WTC11 (cell line): ENCODE results near the gene FAM114A1. TPM values are rescaled to one million over a fixed set of nuclear protein-coding genes. Genes with fewer than 3 reads are reported as not detected.

Experiments used
- ATAC-seq: fragments of 200-7000 bp; cut with Tn5 transposase; 2 replicates; pipeline ENCODE4 v1.10.0; 2021; ENCODE audit warnings: mild to moderate bottlenecking, moderate library complexity
- CTCF ChIA-PET: fragments of 300-600 bp; sonication (Branson Sonifier 250); formaldehyde crosslinking; loops from one replicate; lab custom pipeline; 2021; ENCODE audit warnings: antibody characterized with exemption; lab: Charles Lee
- POLR2A ChIA-PET: fragments of 350-600 bp; sonication (Branson Sonifier 250); formaldehyde crosslinking; loops from one replicate; lab custom pipeline; 2021; ENCODE audit warnings: antibody characterized with exemption; lab: Charles Lee
- DNase-seq: peaks from one replicate; pipeline ENCODE4 v3.0.0; 2021; ENCODE audit warnings: low spot score
- H3K27ac Mint-ChIP-seq: 2 replicates; pipeline ENCODE4 v1.8.0; 2021; ENCODE audit warnings: mixed read lengths
- H3K27me3 Mint-ChIP-seq: 2 replicates; pipeline ENCODE4 v1.8.0; 2021; ENCODE audit warnings: low read depth, mild to moderate bottlenecking, moderate library complexity, mixed read lengths
- H3K36me3 Mint-ChIP-seq: 2 replicates; pipeline ENCODE4 v1.8.0; 2021; ENCODE audit warnings: mixed read lengths
- H3K4me1 Mint-ChIP-seq: 2 replicates; pipeline ENCODE4 v1.8.0; 2022; ENCODE audit warnings: mixed read lengths
- H3K4me3 Mint-ChIP-seq: 2 replicates; pipeline ENCODE4 v1.8.0; 2021; ENCODE audit warnings: mild to moderate bottlenecking, moderate library complexity, mixed read lengths
- H3K9me3 Mint-ChIP-seq: 2 replicates; pipeline ENCODE4 v1.8.0; 2021; ENCODE audit warnings: mixed read lengths
- CBFB ChIP-seq: sonication (generic); formaldehyde crosslinking; IDR thresholded peaks from 2 replicates; pipeline ENCODE4 v1.8.1; 2022; ENCODE audit warnings: mild to moderate bottlenecking, low read depth, missing genetic modification reagents
- CREM ChIP-seq: sonication (generic); formaldehyde crosslinking; IDR thresholded peaks from 2 replicates; pipeline ENCODE4 v1.8.1; 2022; ENCODE audit warnings: mild to moderate bottlenecking, missing genetic modification reagents, moderate library complexity
- CTCF ChIP-seq: fragments of 200-600 bp; IDR thresholded peaks from 2 replicates; pipeline ENCODE4 v1.8.0; 2022; ENCODE audit warnings: antibody characterized with exemption
- E2F5 ChIP-seq: sonication (generic); formaldehyde crosslinking; IDR thresholded peaks from 2 replicates; pipeline ENCODE4 v1.8.1; 2022; ENCODE audit warnings: mild to moderate bottlenecking, moderate library complexity, missing genetic modification reagents
- ELF4 ChIP-seq: sonication (generic); formaldehyde crosslinking; IDR thresholded peaks from 2 replicates; pipeline ENCODE4 v1.8.1; 2022; ENCODE audit warnings: low read depth, mild to moderate bottlenecking, moderate library complexity, missing genetic modification reagents
- EMX1 ChIP-seq: fragments of 250-450 bp; sonication (Bioruptor Pico); IDR thresholded peaks from 2 replicates; pipeline ENCODE4 v1.8.0; 2021; ENCODE audit warnings: mild to moderate bottlenecking
- MXD4 ChIP-seq: fragments of 250-450 bp; sonication (Bioruptor Pico); IDR thresholded peaks from 2 replicates; pipeline ENCODE4 v1.8.0; 2021; ENCODE audit warnings: mild to moderate bottlenecking, moderate library complexity, borderline replicate concordance
- NFE2L1 ChIP-seq: sonication (generic); formaldehyde crosslinking; IDR thresholded peaks from 2 replicates; pipeline ENCODE4 v1.8.1; 2023; ENCODE audit warnings: missing genetic modification reagents
- NR2C2 ChIP-seq: sonication (generic); formaldehyde crosslinking; IDR thresholded peaks from 2 replicates; pipeline ENCODE4 v1.8.0; 2022; ENCODE audit warnings: mild to moderate bottlenecking, missing genetic modification reagents
- NR3C1 ChIP-seq: sonication (generic); formaldehyde crosslinking; conservative IDR thresholded peaks from 2 replicates; pipeline ENCODE4 v1.8.1; 2023; ENCODE audit warnings: low read depth, mild to moderate bottlenecking, missing genetic modification reagents
- OVOL2 ChIP-seq: fragments of 250-450 bp; sonication (Bioruptor Pico); IDR thresholded peaks from 2 replicates; pipeline ENCODE4 v1.9.0; 2021; ENCODE audit warnings: mild to moderate bottlenecking, borderline replicate concordance
- SMAD4 ChIP-seq: sonication (generic); formaldehyde crosslinking; IDR thresholded peaks from 2 replicates; pipeline ENCODE4 v1.8.0; 2022; ENCODE audit warnings: mild to moderate bottlenecking, missing genetic modification reagents
- USF1 ChIP-seq: sonication (generic); formaldehyde crosslinking; IDR thresholded peaks from 2 replicates; pipeline ENCODE4 v1.8.0; 2022; ENCODE audit warnings: mild to moderate bottlenecking, missing genetic modification reagents
- ZNF317 ChIP-seq: sonication (generic); formaldehyde crosslinking; IDR thresholded peaks from 2 replicates; pipeline ENCODE4 v1.8.1; 2023; ENCODE audit warnings: low read depth, mild to moderate bottlenecking, moderate library complexity, missing genetic modification reagents, borderline replicate concordance
- total RNA-seq: library from RNA; stranded (reverse); gene quantifications from 3 replicates; pipeline ENCODE4 v1.2.3, GENCODE V29; 2021
- TF ChIP-seq, protein P1 (sequence below): sonication (generic); formaldehyde crosslinking; IDR thresholded peaks from 2 replicates; pipeline ENCODE4 v1.8.0; 2023; ENCODE audit warnings: mild to moderate bottlenecking, missing genetic modification reagents
- TF ChIP-seq, protein P2 (sequence below): sonication (generic); formaldehyde crosslinking; IDR thresholded peaks from 2 replicates; pipeline ENCODE4 v1.8.1; 2023; ENCODE audit warnings: mild to moderate bottlenecking, missing genetic modification reagents, borderline replicate concordance
- TF ChIP-seq, protein P3 (sequence below): fragments of 250-450 bp; sonication (Bioruptor Pico); IDR thresholded peaks from 2 replicates; pipeline ENCODE4 v1.8.0; 2021; ENCODE audit warnings: mild to moderate bottlenecking
- TF ChIP-seq, protein P4 (sequence below): sonication (generic); formaldehyde crosslinking; IDR thresholded peaks from 2 replicates; pipeline ENCODE4 v1.8.1; 2022; ENCODE audit warnings: low read depth, missing genetic modification reagents, borderline replicate concordance

FAM114A1 gene
- total RNA-seq, 1 experiment from 2014 or later: 17.6 TPM

GRCh38 chr4:38920677-38921076, 53.1 kb downstream of the FAM114A1 start:
- H3K4me3 Mint-ChIP-seq: no peak overlapping the region
- no peak for ATAC-seq
- peaks cover 6% of the 10 kb centered on the region for H3K36me3 Mint-ChIP-seq
- CTCF ChIA-PET: no interaction called here
- H3K27ac Mint-ChIP-seq: no peak overlapping the region
- peaks cover 6% of the 10 kb centered on the region for H3K9me3 Mint-ChIP-seq
- peaks cover 4% of the 10 kb centered on the region; the same call in 1 of the 2 replicates for H3K4me1 Mint-ChIP-seq
- DNase-seq: no peak
- POLR2A ChIA-PET: no interaction called here
- TF ChIP-seq CTCF (no peak), EMX1 (CRISPR knock-in tag) (no peak), NR2C2 (no peak), OVOL2 (CRISPR knock-in tag) (no peak), CBFB (CRISPR knock-in tag) (no peak), E2F5 (CRISPR knock-in tag) (no peak)
- TF ChIP-seq, protein P1, sequence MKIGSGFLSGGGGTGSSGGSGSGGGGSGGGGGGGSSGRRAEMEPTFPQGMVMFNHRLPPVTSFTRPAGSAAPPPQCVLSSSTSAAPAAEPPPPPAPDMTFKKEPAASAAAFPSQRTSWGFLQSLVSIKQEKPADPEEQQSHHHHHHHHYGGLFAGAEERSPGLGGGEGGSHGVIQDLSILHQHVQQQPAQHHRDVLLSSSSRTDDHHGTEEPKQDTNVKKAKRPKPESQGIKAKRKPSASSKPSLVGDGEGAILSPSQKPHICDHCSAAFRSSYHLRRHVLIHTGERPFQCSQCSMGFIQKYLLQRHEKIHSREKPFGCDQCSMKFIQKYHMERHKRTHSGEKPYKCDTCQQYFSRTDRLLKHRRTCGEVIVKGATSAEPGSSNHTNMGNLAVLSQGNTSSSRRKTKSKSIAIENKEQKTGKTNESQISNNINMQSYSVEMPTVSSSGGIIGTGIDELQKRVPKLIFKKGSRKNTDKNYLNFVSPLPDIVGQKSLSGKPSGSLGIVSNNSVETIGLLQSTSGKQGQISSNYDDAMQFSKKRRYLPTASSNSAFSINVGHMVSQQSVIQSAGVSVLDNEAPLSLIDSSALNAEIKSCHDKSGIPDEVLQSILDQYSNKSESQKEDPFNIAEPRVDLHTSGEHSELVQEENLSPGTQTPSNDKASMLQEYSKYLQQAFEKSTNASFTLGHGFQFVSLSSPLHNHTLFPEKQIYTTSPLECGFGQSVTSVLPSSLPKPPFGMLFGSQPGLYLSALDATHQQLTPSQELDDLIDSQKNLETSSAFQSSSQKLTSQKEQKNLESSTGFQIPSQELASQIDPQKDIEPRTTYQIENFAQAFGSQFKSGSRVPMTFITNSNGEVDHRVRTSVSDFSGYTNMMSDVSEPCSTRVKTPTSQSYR: no peak
- TF ChIP-seq, protein P2, sequence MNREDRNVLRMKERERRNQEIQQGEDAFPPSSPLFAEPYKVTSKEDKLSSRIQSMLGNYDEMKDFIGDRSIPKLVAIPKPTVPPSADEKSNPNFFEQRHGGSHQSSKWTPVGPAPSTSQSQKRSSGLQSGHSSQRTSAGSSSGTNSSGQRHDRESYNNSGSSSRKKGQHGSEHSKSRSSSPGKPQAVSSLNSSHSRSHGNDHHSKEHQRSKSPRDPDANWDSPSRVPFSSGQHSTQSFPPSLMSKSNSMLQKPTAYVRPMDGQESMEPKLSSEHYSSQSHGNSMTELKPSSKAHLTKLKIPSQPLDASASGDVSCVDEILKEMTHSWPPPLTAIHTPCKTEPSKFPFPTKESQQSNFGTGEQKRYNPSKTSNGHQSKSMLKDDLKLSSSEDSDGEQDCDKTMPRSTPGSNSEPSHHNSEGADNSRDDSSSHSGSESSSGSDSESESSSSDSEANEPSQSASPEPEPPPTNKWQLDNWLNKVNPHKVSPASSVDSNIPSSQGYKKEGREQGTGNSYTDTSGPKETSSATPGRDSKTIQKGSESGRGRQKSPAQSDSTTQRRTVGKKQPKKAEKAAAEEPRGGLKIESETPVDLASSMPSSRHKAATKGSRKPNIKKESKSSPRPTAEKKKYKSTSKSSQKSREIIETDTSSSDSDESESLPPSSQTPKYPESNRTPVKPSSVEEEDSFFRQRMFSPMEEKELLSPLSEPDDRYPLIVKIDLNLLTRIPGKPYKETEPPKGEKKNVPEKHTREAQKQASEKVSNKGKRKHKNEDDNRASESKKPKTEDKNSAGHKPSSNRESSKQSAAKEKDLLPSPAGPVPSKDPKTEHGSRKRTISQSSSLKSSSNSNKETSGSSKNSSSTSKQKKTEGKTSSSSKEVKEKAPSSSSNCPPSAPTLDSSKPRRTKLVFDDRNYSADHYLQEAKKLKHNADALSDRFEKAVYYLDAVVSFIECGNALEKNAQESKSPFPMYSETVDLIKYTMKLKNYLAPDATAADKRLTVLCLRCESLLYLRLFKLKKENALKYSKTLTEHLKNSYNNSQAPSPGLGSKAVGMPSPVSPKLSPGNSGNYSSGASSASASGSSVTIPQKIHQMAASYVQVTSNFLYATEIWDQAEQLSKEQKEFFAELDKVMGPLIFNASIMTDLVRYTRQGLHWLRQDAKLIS (CRISPR knock-in tag): no peak
- H3K27me3 Mint-ChIP-seq: no peaks in the 10 kb centered on the region

DNA sequence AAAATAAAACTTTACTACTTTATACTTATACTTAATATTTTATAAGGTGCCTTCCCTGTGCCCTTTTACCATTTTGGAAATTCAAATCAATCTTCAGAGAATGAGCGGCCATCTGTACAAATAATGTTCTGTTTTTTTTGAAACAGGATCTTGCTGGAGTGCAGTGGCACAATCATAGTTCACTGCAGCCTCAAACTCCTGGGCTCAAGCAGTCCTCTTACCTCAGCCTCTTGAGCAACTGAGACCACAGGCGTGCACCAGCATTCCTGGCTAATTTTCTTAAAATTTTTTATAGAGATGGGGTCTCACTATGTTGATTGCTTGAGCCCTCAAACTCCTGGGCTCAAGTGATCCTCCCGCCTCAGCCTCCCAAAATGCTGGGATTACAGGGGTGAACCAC, 53.5 kb downstream of the FAM114A1 start:
- no peak overlapping the region for H3K4me3 Mint-ChIP-seq
- H3K9me3 Mint-ChIP-seq: peaks cover 3% of the 10 kb centered on the region
- CTCF ChIA-PET: no interaction called here

More for the DNA sequence above, 53.5 kb downstream of the FAM114A1 start:
- DNase-seq: no peak
- TF ChIP-seq SMAD4 (CRISPR knock-in tag) (no peak), NFE2L1 (CRISPR knock-in tag) (no peak), EMX1 (CRISPR knock-in tag) (no peak), CREM (CRISPR knock-in tag) (no peak), USF1 (no peak), E2F5 (CRISPR knock-in tag) (no peak), NR3C1 (CRISPR knock-in tag) (no peak), ELF4 (CRISPR knock-in tag) (no peak), MXD4 (CRISPR knock-in tag) (no peak), ZNF317 (CRISPR knock-in tag) (no peak)
- TF ChIP-seq, protein P3, sequence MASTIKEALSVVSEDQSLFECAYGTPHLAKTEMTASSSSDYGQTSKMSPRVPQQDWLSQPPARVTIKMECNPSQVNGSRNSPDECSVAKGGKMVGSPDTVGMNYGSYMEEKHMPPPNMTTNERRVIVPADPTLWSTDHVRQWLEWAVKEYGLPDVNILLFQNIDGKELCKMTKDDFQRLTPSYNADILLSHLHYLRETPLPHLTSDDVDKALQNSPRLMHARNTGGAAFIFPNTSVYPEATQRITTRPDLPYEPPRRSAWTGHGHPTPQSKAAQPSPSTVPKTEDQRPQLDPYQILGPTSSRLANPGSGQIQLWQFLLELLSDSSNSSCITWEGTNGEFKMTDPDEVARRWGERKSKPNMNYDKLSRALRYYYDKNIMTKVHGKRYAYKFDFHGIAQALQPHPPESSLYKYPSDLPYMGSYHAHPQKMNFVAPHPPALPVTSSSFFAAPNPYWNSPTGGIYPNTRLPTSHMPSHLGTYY (CRISPR knock-in tag): no peak
- TF ChIP-seq, protein P4, sequence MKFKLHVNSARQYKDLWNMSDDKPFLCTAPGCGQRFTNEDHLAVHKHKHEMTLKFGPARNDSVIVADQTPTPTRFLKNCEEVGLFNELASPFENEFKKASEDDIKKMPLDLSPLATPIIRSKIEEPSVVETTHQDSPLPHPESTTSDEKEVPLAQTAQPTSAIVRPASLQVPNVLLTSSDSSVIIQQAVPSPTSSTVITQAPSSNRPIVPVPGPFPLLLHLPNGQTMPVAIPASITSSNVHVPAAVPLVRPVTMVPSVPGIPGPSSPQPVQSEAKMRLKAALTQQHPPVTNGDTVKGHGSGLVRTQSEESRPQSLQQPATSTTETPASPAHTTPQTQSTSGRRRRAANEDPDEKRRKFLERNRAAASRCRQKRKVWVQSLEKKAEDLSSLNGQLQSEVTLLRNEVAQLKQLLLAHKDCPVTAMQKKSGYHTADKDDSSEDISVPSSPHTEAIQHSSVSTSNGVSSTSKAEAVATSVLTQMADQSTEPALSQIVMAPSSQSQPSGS: no peak
- H3K36me3 Mint-ChIP-seq: peaks cover 3% of the 10 kb centered on the region
- no peaks in the 10 kb centered on the region for H3K27me3 Mint-ChIP-seq
- no peak for ATAC-seq
- peaks cover 4% of the 10 kb centered on the region; the same call in 1 of the 2 replicates for H3K4me1 Mint-ChIP-seq
- no peak overlapping the region for H3K27ac Mint-ChIP-seq
- POLR2A ChIA-PET: no interaction called here
